ENCODE measurements around the gene AMDHD1.
A peak's percentile ranks its signal among the peaks of the same experiment; 100 is the strongest.

AMDHD1 gene

DNA sequence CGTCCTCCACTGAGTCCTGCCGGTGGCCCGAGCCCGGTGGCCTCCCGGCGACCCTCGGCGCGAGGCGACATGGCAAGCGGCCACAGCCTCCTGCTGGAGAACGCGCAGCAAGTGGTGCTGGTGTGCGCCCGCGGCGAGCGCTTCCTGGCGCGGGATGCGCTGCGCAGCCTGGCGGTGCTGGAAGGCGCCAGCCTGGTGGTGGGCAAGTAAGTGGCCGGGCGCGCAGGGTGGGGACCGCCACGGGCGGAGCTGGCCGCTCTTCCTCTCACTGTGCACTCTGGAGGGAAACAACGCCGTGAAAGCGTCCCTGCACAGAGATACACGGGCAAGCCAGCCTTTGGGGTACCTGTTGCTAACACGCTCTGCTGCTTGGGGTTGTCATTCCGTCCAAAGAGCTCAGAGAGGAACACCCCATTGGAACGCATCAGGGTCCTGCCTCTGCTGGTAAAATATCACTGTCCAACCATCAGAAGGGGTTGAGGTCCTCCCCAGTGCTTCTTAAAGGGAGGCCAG is at the start of gene AMDHD1:
Gene AMDHD1, plus strand, starts transcription at position 2 of the 513 bp plus-strand sequence. Its CDS starts 68 bp downstream, at position 70.
- DNase-seq (ENCODE audit: low read depth) = peak; percentile 22

DNA sequence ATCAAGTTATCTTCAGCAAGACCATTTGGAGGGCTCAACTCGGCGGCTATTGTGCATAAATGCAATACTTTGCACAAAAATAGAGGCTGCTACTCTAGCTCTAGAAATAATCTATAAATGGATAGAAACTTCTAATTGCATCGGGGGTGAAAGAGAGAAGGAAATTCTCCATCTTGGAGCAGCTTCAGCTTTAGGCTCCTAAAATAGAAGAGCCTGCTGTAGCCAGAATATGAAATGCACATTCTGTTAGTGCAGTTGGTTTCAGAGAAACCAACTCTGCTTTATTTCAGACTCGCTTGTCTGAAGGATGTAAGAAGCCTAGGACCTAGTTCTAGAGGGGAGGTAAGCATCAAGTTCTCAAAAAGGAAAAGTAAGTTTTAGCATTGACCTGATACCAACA is 46.3 kb upstream of the AMDHD1 start:
- DNase-seq (ENCODE audit: low read depth) = no peak

GRCh38 chr12:95898081-95898480 is 45.0 kb upstream of the AMDHD1 start:
- DNase-seq (ENCODE audit: low read depth) = no peak

DNA sequence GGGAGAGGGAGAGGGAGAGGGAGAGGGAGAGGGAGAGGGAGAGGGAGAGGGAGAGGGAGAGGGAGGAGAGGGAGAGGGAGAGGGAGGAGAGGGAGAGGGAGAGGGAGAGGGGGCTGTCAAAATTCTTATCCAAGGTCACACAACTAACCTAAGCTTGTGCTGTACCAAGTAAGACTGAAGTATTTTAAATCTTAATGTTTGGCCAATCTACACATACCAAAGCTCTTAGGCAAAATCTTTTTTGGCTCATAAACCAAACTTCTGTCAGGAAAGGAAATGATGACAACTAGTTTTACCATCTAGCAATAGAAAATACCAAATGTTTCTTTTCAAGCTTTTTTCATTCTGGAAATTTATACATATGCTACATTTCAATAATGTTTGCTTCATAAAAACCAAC is 34.6 kb upstream of the AMDHD1 start:
- DNase-seq (ENCODE audit: low read depth) = no peak

DNA sequence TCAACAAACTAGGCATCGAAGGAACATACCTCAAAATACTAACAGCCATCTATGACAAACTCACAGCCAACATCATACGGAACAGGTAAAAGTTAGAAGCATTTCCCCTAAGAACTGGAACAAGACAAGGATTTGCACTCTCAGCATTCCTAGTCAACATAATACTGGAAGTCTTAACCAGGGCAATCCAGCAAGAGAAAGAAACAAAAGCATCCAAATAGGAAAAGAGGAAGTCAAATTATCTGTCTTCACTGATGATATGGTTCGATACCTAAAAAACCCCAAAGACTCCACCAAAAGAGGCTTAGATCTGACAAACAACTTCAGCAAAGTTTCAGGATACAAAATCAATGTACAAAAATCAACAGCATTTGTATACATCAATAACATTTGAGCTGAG is 33.3 kb upstream of the AMDHD1 start:
- DNase-seq (ENCODE audit: low read depth) = no peak

DNA sequence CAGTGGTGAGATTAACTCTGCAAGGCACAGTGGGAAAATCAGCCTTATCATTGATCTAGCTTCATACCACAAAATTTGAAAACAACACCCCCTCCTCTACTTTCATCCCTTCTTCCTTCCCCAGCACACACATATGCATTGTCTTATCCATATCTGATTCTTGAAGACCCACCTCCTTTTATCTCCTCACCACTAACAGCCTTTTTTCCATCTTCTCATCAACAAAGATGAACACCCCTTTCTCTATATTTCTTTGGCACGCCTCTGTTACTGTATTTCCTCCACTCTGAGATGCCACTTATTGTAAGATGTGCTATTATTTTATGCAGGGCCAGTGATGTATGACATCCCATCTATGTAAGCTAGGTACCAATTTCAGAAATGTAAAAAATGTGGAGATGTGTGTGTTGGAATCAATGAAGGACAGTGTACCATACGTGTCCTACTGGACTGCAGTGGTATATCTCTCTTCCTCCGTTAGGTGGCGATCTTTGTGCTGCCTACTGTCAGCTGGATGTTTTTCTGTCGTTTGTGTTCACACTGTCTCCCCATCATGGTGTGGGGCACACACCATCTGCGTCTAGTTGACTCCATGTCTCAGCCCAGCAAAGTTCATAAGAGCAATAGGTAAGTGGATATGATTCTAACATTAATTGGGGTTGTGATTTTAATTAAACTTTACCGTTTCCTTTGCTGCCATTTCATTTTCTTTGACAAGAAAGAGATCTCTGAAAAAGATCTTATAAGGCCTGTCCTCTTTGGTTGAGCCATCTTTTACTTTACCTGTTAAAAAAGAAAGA is 24.7 kb upstream of the AMDHD1 start:
- no peak for DNase-seq (ENCODE audit: low read depth)

DNA sequence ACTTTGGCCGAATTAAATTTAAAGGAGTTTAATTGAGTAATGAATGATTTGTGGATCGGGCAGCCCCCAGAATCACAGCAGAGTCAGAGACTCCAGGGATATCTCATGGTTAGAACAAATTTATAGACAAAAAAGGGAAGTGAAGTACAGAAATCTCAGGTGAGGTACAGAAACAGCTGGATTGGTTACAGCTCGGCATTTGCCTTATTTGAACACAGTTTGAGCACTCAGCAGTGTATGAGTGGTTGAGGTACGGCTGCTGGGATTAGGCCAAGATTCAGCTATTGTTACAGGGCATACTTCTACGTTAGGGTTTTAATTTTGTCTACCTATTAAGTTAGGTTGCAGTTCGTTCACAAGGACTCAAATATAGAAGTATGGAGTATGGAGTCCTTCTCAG is 24.0 kb upstream of the AMDHD1 start:
- no peak for DNase-seq (ENCODE audit: low read depth)

GRCh38 chr12:95922231-95922630 is 20.9 kb upstream of the AMDHD1 start:
- DNase-seq (ENCODE audit: low read depth) = no peak

GRCh38 chr12:95940514-95940913 is 2.6 kb upstream of the AMDHD1 start:
- no peak for DNase-seq (ENCODE audit: low read depth)

GRCh38 chr12:95942101-95942523 is 1.0 kb upstream of the AMDHD1 start:
- no peak for DNase-seq (ENCODE audit: low read depth)

DNA sequence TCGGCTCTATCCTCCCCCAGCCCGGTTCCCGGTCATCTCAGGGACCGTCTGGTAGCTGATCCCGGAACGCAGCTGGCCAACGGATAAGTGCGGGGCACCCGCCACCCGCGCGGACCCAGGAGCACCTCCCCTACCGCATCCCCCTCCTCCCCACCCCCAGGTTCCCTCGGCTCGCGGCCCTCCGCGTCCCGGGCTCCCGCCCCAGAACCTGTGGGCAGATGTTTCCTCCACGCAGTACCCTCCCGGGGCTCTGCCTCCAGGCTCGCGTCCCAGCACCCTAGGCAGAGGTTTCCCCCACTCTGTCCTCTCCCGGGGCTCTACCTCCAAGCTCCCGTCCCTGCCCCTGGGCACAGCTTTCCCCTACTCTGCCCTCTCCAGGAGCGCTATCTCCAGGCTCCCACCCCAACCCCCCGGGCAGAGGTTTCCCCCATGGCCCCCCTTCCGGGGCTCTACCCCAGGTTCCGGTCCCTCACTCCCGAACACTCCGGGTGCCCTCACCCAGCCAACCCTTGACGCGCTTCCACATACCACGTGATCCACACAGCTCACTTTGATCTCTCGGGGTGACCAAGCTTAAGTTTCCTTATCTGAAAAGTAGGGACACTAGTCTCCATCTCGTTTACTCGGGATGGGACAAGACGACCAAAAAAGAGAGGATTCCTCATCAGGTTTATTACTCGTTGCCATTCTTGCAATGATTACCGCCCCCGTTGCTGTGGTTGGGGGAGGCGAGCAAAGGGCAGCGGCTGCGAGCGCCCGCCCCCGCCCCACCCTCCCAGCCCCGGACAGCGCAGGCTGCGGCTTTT is 404 bp upstream of the AMDHD1 start, which contains the start of gene CCDC38:
Gene CCDC38, minus strand, starts transcription at position 91 of the 806 bp plus-strand sequence. CDS start 6,105 bp downstream, outside the sequence.
- peak; percentile 67 for DNase-seq (ENCODE audit: low read depth)

- DNase-seq (ENCODE audit: low read depth) = no peak
Observed at GRCh38 chr12:95944108-95944704, 1.1 kb downstream of the AMDHD1 start.

- no peak for DNase-seq (ENCODE audit: low read depth)
Observed at GRCh38 chr12:95949477-95950206, 6.5 kb downstream of the AMDHD1 start.

DNA sequence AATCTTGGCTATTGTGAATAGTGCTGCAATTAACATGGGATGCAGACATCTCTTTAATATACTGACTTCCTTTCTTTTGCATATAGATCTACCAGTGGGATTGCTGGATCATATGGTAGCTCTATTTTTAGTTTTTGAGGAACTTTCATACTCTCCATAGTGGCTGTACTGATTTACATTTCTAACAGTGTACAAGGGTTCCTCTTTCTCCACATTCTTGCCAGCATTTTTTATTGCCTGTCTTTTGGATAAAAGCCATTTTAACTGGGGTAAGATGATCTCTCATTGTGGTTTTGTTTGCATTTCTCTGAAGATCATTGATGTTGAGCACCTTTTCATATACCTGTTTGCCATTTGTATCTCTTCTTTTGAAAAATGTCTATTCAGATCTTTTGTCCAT is 8.4 kb downstream of the AMDHD1 start:
- no peak for DNase-seq (ENCODE audit: low read depth)

DNA sequence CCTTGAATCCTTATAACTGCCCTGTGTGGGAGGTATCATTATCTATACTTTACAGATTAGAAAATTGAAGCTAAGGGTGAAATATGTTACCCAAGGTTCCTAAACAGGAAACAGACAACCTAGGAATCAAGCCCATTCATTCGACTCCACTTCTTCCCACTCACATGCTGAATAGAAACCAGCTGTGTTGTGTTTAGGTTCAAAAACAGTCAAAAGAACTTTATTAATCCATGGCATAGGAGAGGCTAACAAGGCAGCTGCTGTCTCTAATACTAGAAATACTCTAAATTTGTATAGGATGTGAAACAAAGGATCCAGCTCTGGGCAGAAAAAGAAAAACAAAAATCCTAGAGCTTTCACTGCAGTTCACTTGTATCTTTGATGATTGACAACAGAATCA is 9.9 kb downstream of the AMDHD1 start:
- no peak for DNase-seq (ENCODE audit: low read depth)

DNA sequence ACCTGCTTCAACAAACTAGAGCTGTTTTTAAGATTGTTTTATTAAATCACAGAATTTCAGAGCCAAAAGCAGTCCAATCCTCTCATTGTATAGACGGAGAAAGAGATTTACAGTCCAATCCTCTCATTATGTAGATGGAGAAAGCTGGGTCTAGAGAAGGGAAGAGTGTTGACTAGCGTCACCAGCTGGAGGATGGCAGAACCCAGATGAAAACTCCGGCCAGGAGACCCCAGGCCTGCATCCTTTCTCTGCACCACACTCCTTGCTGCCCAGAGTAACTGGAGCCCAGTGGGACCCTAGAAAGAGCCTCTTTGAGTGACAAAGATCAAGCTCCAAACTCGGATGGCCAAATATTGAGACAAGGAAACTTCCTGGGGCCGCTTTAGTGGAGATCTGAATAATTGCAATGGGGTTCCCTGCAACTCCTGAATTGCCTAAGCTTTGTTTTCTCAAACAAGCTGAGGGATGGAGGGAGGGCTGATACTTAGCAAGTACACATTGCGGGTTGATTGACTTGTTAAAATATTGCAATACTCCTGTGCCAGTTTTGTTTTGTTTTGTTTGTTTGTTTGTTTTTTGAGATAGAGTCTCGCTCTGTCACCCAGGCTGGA is 12.5 kb downstream of the AMDHD1 start:
- no peak for DNase-seq (ENCODE audit: low read depth)

- no peak for DNase-seq (ENCODE audit: low read depth)
Observed at GRCh38 chr12:95956557-95957145, 13.5 kb downstream of the AMDHD1 start.

GRCh38 chr12:95959107-95959506 is 16.0 kb downstream of the AMDHD1 start:
- no peak for DNase-seq (ENCODE audit: low read depth)

- DNase-seq (ENCODE audit: low read depth) = no peak
Observed at GRCh38 chr12:95960241-95960640, 17.1 kb downstream of the AMDHD1 start.

- DNase-seq (ENCODE audit: low read depth) = no peak
Observed at GRCh38 chr12:95962222-95962621, 19.1 kb downstream of the AMDHD1 start.

- DNase-seq (ENCODE audit: low read depth) = no peak
Observed at GRCh38 chr12:95963096-95963495, 20.0 kb downstream of the AMDHD1 start.

All from T-helper 22 cell (primary cell).